GM12873 (cell line): Measurements from ENCODE around the gene OPA1.

ENCODE experiments used
- TF ChIP-seq, protein P1 (sequence below): IDR thresholded peaks from 2 replicates; pipeline ENCODE4 v1.5.1; 2012; ENCODE audit warnings: low read depth, mild to moderate bottlenecking, moderate library complexity, low read length, control low read depth; ENCODE audit not compliant: insufficient read depth; ENCODE audit errors: missing control alignments

Gene OPA1

GRCh38 chr3:193711523-193711963 is 118.5 kb downstream of the OPA1 start:
- TF ChIP-seq, protein P1, sequence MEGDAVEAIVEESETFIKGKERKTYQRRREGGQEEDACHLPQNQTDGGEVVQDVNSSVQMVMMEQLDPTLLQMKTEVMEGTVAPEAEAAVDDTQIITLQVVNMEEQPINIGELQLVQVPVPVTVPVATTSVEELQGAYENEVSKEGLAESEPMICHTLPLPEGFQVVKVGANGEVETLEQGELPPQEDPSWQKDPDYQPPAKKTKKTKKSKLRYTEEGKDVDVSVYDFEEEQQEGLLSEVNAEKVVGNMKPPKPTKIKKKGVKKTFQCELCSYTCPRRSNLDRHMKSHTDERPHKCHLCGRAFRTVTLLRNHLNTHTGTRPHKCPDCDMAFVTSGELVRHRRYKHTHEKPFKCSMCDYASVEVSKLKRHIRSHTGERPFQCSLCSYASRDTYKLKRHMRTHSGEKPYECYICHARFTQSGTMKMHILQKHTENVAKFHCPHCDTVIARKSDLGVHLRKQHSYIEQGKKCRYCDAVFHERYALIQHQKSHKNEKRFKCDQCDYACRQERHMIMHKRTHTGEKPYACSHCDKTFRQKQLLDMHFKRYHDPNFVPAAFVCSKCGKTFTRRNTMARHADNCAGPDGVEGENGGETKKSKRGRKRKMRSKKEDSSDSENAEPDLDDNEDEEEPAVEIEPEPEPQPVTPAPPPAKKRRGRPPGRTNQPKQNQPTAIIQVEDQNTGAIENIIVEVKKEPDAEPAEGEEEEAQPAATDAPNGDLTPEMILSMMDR, result no peak

GRCh38 chr3:193711964-193712598 is 119.1 kb downstream of the OPA1 start:
- TF ChIP-seq, protein P1, result no peak

GRCh38 chr3:193712938-193713337 is 119.9 kb downstream of the OPA1 start:
- TF ChIP-seq, protein P1, result no peak

DNA sequence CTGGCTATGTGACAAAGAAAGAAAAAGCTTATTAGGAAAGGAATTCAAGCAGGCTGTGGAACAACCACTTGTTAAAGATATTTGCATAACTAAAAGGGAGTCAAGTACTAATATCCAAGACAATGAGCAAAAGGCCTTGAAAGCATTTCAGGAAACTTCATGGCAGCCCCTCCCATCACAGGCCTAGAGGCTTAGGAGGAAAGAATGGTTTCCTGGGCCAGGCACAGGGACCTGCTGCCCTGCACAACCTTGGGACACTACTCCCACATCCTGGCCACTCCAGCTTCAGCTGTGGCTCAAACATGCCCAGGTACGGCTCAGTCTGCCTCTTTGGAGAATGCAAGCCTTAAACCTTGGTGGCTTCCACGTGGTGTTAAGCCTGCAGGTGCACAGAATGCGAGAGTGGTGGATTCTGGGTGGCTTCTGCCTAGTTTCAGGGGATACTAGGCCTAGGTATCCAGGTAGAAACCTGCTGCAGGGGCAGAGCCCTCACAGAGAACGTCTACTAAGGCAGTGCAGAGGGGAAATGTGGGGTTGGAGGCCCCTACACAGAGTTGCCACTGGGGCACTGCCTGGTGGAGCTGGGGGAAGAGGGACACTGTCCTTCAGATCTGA is 121.6 kb downstream of the OPA1 start:
- TF ChIP-seq, protein P1, result no peak

GRCh38 chr3:193716150-193716549 is 123.1 kb downstream of the OPA1 start:
- TF ChIP-seq, protein P1, result no peak

DNA sequence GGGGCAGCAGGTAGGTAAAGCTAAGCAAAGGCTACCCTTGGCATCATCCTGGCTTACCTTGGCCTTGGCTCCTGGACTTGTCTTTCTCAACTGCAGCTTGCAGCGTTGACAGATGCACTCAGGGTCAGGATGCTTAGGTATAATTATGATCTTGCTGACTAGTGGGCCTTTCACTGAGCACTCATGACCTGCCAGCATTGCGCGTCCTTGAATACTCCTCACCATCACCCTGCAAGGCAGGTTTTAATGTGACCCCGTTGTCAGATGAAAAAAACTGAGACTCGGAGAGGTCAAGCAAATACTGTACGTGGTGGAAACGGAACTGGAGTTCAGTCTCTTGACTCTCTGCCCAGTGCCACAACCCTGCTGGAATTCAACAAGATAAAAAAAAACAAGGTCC is 126.7 kb downstream of the OPA1 start:
- TF ChIP-seq, protein P1, result no peak

GRCh38 chr3:193720169-193720568 is 127.2 kb downstream of the OPA1 start:
- TF ChIP-seq, protein P1, result no peak
